IMR-90 (cell line): Measurements from ENCODE around the gene RASGRP4. TPM values are rescaled to one million over a fixed set of nuclear protein-coding genes. Genes with fewer than 3 reads are reported as not detected.

Experiments used
- ATAC-seq: fragments of 200-7000 bp; cut with Tn5 transposase; 2 replicates; pipeline ENCODE4 v1.9.1; 2020; ENCODE audit warnings: low read depth, mild to moderate bottlenecking, moderate library complexity
- BruUV-seq: library from RNA; stranded (reverse); fragments of 400-500 nt; replicated peaks from 2 replicates; lab custom pipeline; 2021; lab: Mats Ljungman, UMichigan
- CTCF ChIA-PET: fragments of 300-600 bp; formaldehyde crosslinking; extraction: SDS; loops from one replicate; lab custom pipeline; 2021; ENCODE audit warnings: antibody characterized with exemption; lab: Yijun Ruan, JAX
- POLR2A ChIA-PET: fragments of 300-600 bp; sonication (Branson Sonifier 250); formaldehyde crosslinking; loops from one replicate; lab custom pipeline; 2022; ENCODE audit warnings: antibody characterized with exemption; ENCODE audit not compliant: unreplicated experiment; lab: Charles Lee
- DNase-seq: peaks from one replicate; pipeline ENCODE4 v3.0.0; 2013
- H2AFZ ChIP-seq: replicated peaks from 2 replicates; pipeline ENCODE3; 2013; ENCODE audit warnings: low read length, mild to moderate bottlenecking; ENCODE audit not compliant: poor library complexity
- H2AK5ac ChIP-seq: 2 replicates; pipeline ENCODE4 v1.6.1; 2013; ENCODE audit warnings: low read depth, low read length, inconsistent platforms
- H2AK9ac ChIP-seq: replicated peaks from 2 replicates; pipeline ENCODE3; 2013; ENCODE audit warnings: mild to moderate bottlenecking, low read depth, low read length, moderate library complexity; ENCODE audit not compliant: poor library complexity
- H2BK120ac ChIP-seq: 2 replicates; pipeline ENCODE4 v1.6.1; 2013; ENCODE audit warnings: low read depth, low read length, inconsistent platforms
- H2BK15ac ChIP-seq: 3 replicates; pipeline ENCODE4 v1.6.1; 2013; ENCODE audit warnings: low read depth, low read length, inconsistent platforms
- H2BK20ac ChIP-seq: 2 replicates; pipeline ENCODE4 v1.6.1; 2013; ENCODE audit warnings: low read depth, mild to moderate bottlenecking, inconsistent platforms, low read length, moderate library complexity
- H2BK5ac ChIP-seq: 2 replicates; pipeline ENCODE4 v1.6.1; 2013; ENCODE audit warnings: mild to moderate bottlenecking, low read depth, low read length, inconsistent platforms; ENCODE audit not compliant: poor library complexity, severe bottlenecking
- H3K14ac ChIP-seq: replicated peaks from 2 replicates; pipeline ENCODE4 v1.6.1; 2013; ENCODE audit warnings: low read depth, low read length, inconsistent platforms
- H3K18ac ChIP-seq: 2 replicates; pipeline ENCODE4 v1.6.1; 2013; ENCODE audit warnings: low read depth, low read length, control low read depth
- H3K23ac ChIP-seq: 2 replicates; pipeline ENCODE4 v1.6.1; 2013; ENCODE audit warnings: low read depth, low read length, inconsistent platforms
- H3K27ac ChIP-seq: 2 replicates; pipeline ENCODE4 v1.5.1; 2013; ENCODE audit warnings: mild to moderate bottlenecking, control low read depth, low read length; ENCODE audit not compliant: insufficient read depth
- H3K27me3 ChIP-seq: 2 replicates; pipeline ENCODE4 v1.6.1; 2013; ENCODE audit warnings: low read length; ENCODE audit not compliant: control insufficient read depth, insufficient read depth
- H3K36me3 ChIP-seq: 2 replicates; pipeline ENCODE4 v1.6.1; 2013; ENCODE audit warnings: low read length, mixed read lengths; ENCODE audit not compliant: control insufficient read depth, insufficient read depth
- H3K4ac ChIP-seq: 2 replicates; pipeline ENCODE4 v1.6.1; 2013; ENCODE audit warnings: low read depth, low read length, inconsistent platforms
- H3K4me1 ChIP-seq: 2 replicates; pipeline ENCODE4 v1.6.1; 2013; ENCODE audit warnings: low read length, mixed read lengths; ENCODE audit not compliant: control insufficient read depth, insufficient read depth
- H3K4me2 ChIP-seq: 2 replicates; pipeline ENCODE4 v1.6.1; 2013; ENCODE audit warnings: low read depth, mild to moderate bottlenecking, control low read depth, low read length, moderate library complexity
- H3K4me3 ChIP-seq: 2 replicates; pipeline ENCODE4 v1.5.1; 2013; ENCODE audit warnings: low read depth, mild to moderate bottlenecking, control low read depth, low read length, moderate library complexity; ENCODE audit not compliant: insufficient read depth
- H3K56ac ChIP-seq: 2 replicates; pipeline ENCODE4 v1.6.1; 2013; ENCODE audit warnings: low read length, inconsistent platforms; ENCODE audit not compliant: insufficient read depth; ENCODE audit errors: extremely low read depth
- H3K79me1 ChIP-seq, 2 experiments: 2 replicates each; pipeline ENCODE4 v1.6.1; 2013; ENCODE audit warnings: low read length in 2 of 2, inconsistent platforms in 1 of 2, low read depth in 1 of 2
- H3K9ac ChIP-seq: 2 replicates; pipeline ENCODE4 v1.6.1; 2013; ENCODE audit warnings: low read depth, low read length, control low read depth
- H3K9me1 ChIP-seq: 2 replicates; pipeline ENCODE4 v1.6.1; 2013; ENCODE audit warnings: low read length, inconsistent platforms; ENCODE audit not compliant: insufficient read depth
- H3K9me3 ChIP-seq: 2 replicates; pipeline ENCODE4 v1.6.1; 2013; ENCODE audit warnings: low read length; ENCODE audit not compliant: control insufficient read depth, insufficient read depth
- H4K20me1 ChIP-seq: 2 replicates; pipeline ENCODE4 v1.6.1; 2013; ENCODE audit warnings: low read length, inconsistent platforms; ENCODE audit not compliant: insufficient read depth
- H4K5ac ChIP-seq: 2 replicates; pipeline ENCODE4 v1.6.1; 2013; ENCODE audit warnings: mild to moderate bottlenecking, low read depth, low read length, control low read depth
- H4K8ac ChIP-seq, 2 experiments: 2 replicates each; pipeline ENCODE4 v1.6.1; 2013; ENCODE audit warnings: low read depth in 2 of 2, low read length in 2 of 2, control low read depth in 1 of 2, inconsistent platforms in 1 of 2
- H4K91ac ChIP-seq: 2 replicates; pipeline ENCODE4 v1.6.1; 2013; ENCODE audit warnings: low read depth, low read length, inconsistent platforms; ENCODE audit not compliant: insufficient read depth
- BHLHE40 ChIP-seq: fragments of 150-350 bp; IDR thresholded peaks from 2 replicates; pipeline ENCODE4 v1.6.1; 2016; ENCODE audit warnings: mild to moderate bottlenecking, low read depth, low read length
- CEBPB ChIP-seq: IDR thresholded peaks from 2 replicates; pipeline ENCODE4 v1.6.1; 2012; ENCODE audit warnings: low read depth, low read length, improper control_type of control experiment
- CHD1 ChIP-seq: IDR thresholded peaks from 2 replicates; pipeline ENCODE4 v1.6.1; 2012; ENCODE audit warnings: low read depth, low read length, improper control_type of control experiment
- CTCF ChIP-seq: conservative IDR thresholded peaks from 2 replicates; pipeline ENCODE4 v1.5.1; 2012; ENCODE audit warnings: mild to moderate bottlenecking, low read depth, low read length, improper control_type of control experiment
- ELK1 ChIP-seq: fragments of 150-350 bp; IDR thresholded peaks from 2 replicates; pipeline ENCODE4 v1.6.1; 2016; ENCODE audit warnings: low read depth, mild to moderate bottlenecking, low read length, moderate library complexity, borderline replicate concordance
- FOS ChIP-seq: fragments of 150-350 bp; IDR thresholded peaks from 2 replicates; pipeline ENCODE4 v1.6.1; 2016; ENCODE audit warnings: low read depth, low read length
- MAFK ChIP-seq: IDR thresholded peaks from 2 replicates; pipeline ENCODE4 v1.6.1; 2012; ENCODE audit warnings: low read depth, low read length, improper control_type of control experiment
- MAZ ChIP-seq: IDR thresholded peaks from 2 replicates; pipeline ENCODE4 v1.6.1; 2012; ENCODE audit warnings: low read depth, mild to moderate bottlenecking, low read length, improper control_type of control experiment, moderate library complexity, borderline replicate concordance
- MXI1 ChIP-seq: IDR thresholded peaks from 2 replicates; pipeline ENCODE4 v1.6.1; 2012; ENCODE audit warnings: low read depth, mild to moderate bottlenecking, low read length, moderate library complexity, borderline replicate concordance
- NFE2L2 ChIP-seq: fragments of 150-350 bp; IDR thresholded peaks from 2 replicates; pipeline ENCODE4 v1.6.1; 2016; ENCODE audit warnings: low read depth, mild to moderate bottlenecking, low read length
- POLR2A ChIP-seq: IDR thresholded peaks from 2 replicates; pipeline ENCODE4 v1.6.1; 2012; ENCODE audit warnings: mild to moderate bottlenecking, low read depth, low read length
- RAD21 ChIP-seq: IDR thresholded peaks from 2 replicates; pipeline ENCODE4 v1.6.1; 2012; ENCODE audit warnings: low read length, improper control_type of control experiment
- RCOR1 ChIP-seq: IDR thresholded peaks from 2 replicates; pipeline ENCODE4 v1.6.1; 2012; ENCODE audit warnings: mild to moderate bottlenecking, low read length, improper control_type of control experiment; ENCODE audit not compliant: insufficient replicate concordance
- RFX5 ChIP-seq: IDR thresholded peaks from 2 replicates; pipeline ENCODE4 v1.8.0; 2012; ENCODE audit warnings: low read depth, mild to moderate bottlenecking, low read length, moderate library complexity
- SMC3 ChIP-seq: fragments of 150-350 bp; IDR thresholded peaks from 2 replicates; pipeline ENCODE4 v1.6.1; 2016; ENCODE audit warnings: low read depth, mild to moderate bottlenecking, antibody characterized with exemption, low read length, moderate library complexity
- USF2 ChIP-seq: fragments of 150-350 bp; IDR thresholded peaks from 2 replicates; pipeline ENCODE4 v1.6.1; 2017; ENCODE audit warnings: mild to moderate bottlenecking, antibody characterized with exemption, low read length, low read depth
- WGBS, 2 experiments: methylation state at CpG; one replicate each; pipeline versions ENCODE4 v1.1.5 to v1.1.7; 2013; ENCODE audit warnings: missing lambda C conversion rate in 2 of 2; ENCODE audit not compliant: insufficient read length in 1 of 2; ENCODE audit errors: extremely low coverage in 2 of 2; 5-methylcytosine and 5-hydroxymethylcytosine counted together
- dilution Hi-C: fragments of 300-500 bp; cut with HindIII; formaldehyde crosslinking; loops from one replicate; pipeline ENCODE4 v1.14.3; 2018; ENCODE audit warnings: low sequenced_read_pairs; ENCODE audit not compliant: unreplicated experiment
- in situ Hi-C: fragments of 300-500 bp; cut with MboI; formaldehyde crosslinking; loops from 3 replicates; pipeline ENCODE4 v1.14.3; 2019; ENCODE audit warnings: low sequenced_read_pairs, inconsistent platforms, mixed read lengths
- intact Hi-C: fragments of 100-400 bp; cut with micrococcal nuclease; formaldehyde crosslinking; loops from 2 replicates; pipeline ENCODE4 v1.10.0; 2022
- polyA plus RNA-seq, 3 experiments: library from polyadenylated mRNA; depleted of rRNA; stranded (reverse); fragments of >200 nt; gene quantifications; 2 replicates each; pipeline ENCODE4 v1.2.3, GENCODE V29; 2012; ENCODE audit warnings: low replicate concordance in 1 of 3
- total RNA-seq: library from RNA; depleted of rRNA; stranded (reverse); fragments of >200 nt; gene quantifications from 2 replicates; pipeline ENCODE4 v1.2.3, GENCODE V29; 2012

The RASGRP4 gene
- total and polyA plus RNA-seq, 2 of the 4 experiments (the other 2 are of a cell fraction), result not detected

- Histone ChIP-seq H3K4me2 (no peak overlapping the region), H3K27ac (no peak overlapping the region), H3K56ac (no peak overlapping the region), H2BK15ac (no peak overlapping the region), H3K14ac (no peak overlapping the region), H4K20me1 (no peaks in the 10 kb centered on the region), H4K91ac (no peak overlapping the region), H2BK5ac (no peak overlapping the region), H3K9me3 (no peaks in the 10 kb centered on the region), H2BK20ac (no peak overlapping the region), H2AFZ (no peak overlapping the region), H3K18ac (no peak overlapping the region), H4K5ac (no peak overlapping the region), H2AK9ac (no peak overlapping the region), H2BK120ac (no peak overlapping the region), H3K27me3 (peaks cover 36% of the 10 kb centered on the region), H4K8ac (no peak overlapping the region), H2AK5ac (no peak overlapping the region), H3K4me3 (no peak overlapping the region), H3K4ac (no peak overlapping the region), H3K79me1 (no peaks in the 10 kb centered on the region), H3K36me3 (no peaks in the 10 kb centered on the region), H3K4me1 (no peaks in the 10 kb centered on the region), H3K9ac (no peak overlapping the region), H3K23ac (no peak overlapping the region), H3K9me1 (no peaks in the 10 kb centered on the region)
- ChIA-PET CTCF (no interaction called here), POLR2A (no interaction called here)
- dilution Hi-C loops (no loop called here), intact Hi-C loops (no loop called here), in situ Hi-C loops (no loop called here)
- BruUV-seq, result no TSS peak
- ATAC-seq, result no peak
- TF ChIP-seq RFX5 (no peak), FOS (no peak), USF2 (no peak), RAD21 (no peak), RCOR1 (no peak), ELK1 (no peak), MXI1 (no peak), CEBPB (no peak), MAZ (no peak), CHD1 (no peak), CTCF (no peak), SMC3 (no peak), MAFK (no peak), NFE2L2 (no peak), BHLHE40 (no peak), POLR2A (no peak)
- DNase-seq, result no peak
- 20% methylated on average over 2 of the region's 7 CpGs; no CpG with 5 or more reads in 1 of the 2 experiments for WGBS, 2 experiments
These were observed 703 bp downstream of the RASGRP4 start for GRCh38 chr19:38425222-38425809.
